Measurements from ENCODE around the gene ZNF611.
A peak's percentile ranks its signal among the peaks of the same experiment; 100 is the strongest.
"Not testable (repeated sequence)": the region's sequence is repeated elsewhere in the genome, so short reads cannot be mapped to it uniquely, and the experiment has no call there.

The ZNF611 gene

DNA sequence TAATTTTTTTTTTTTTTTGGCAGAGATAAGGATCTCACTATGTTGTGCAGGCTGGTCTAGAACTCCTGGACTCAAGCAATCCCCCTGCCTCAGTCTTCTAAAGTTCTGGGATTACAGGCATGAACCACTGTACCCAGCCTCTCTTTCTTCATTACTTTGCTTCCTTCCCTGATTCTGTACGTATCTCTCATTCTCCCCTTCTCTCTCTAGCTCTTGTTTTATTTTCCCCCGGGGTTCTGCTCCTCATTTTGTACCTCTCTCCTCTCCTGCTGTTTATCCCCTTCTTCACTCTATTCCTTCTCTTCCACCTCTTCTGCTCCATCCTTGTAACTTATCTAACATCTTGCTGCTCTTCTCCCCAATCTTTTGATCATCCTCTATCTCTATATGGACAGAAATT is 46.5 kb downstream of the ZNF611 start:
- Histone ChIP-seq H3K9ac (ENCODE audit: low read depth, low read length) (peak overlapping the region; percentile 30; the same call in 1 of the 2 replicates), H3K4me3 (ENCODE audit: low read depth in 1 of 2, low read length in 2 of 2) (peak overlapping the region in 1 of 2 experiments; percentile 31; a peak in 2 of 4 replicates), H3K4me1 (ENCODE audit: insufficient read depth, low read length) (peaks cover 43% of the 10 kb centered on the region), H3K79me2 (ENCODE audit: insufficient read depth, low read length) (peaks cover 66% of the 10 kb centered on the region), H3K27me3 (ENCODE audit: insufficient read depth, low read length, poor library complexity) (no peaks in the 10 kb centered on the region), H3K4me2 (ENCODE audit: insufficient read depth, low read length) (peak overlapping the region; percentile 74), H2AFZ (ENCODE audit: low read depth, low read length) (no peak overlapping the region), H3K36me3 (ENCODE audit: insufficient read depth, low read length) (peaks cover 25% of the 10 kb centered on the region), H4K20me1 (ENCODE audit: insufficient read depth, low read length) (peaks cover 21% of the 10 kb centered on the region), H3K27ac (ENCODE audit: low read length) (no peak overlapping the region), H3K9me3 (ENCODE audit: insufficient read depth, low read length, severe bottlenecking) (no peaks in the 10 kb centered on the region)
- ATAC-seq (ENCODE audit: insufficient read depth, low read depth): no peak
- DNase-seq: no peak
- TF ChIP-seq, protein P1, sequence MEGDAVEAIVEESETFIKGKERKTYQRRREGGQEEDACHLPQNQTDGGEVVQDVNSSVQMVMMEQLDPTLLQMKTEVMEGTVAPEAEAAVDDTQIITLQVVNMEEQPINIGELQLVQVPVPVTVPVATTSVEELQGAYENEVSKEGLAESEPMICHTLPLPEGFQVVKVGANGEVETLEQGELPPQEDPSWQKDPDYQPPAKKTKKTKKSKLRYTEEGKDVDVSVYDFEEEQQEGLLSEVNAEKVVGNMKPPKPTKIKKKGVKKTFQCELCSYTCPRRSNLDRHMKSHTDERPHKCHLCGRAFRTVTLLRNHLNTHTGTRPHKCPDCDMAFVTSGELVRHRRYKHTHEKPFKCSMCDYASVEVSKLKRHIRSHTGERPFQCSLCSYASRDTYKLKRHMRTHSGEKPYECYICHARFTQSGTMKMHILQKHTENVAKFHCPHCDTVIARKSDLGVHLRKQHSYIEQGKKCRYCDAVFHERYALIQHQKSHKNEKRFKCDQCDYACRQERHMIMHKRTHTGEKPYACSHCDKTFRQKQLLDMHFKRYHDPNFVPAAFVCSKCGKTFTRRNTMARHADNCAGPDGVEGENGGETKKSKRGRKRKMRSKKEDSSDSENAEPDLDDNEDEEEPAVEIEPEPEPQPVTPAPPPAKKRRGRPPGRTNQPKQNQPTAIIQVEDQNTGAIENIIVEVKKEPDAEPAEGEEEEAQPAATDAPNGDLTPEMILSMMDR (IDR thresholded peaks at IDR 0.05; ENCODE audit: borderline replicate concordance, extremely low read depth, low read length, poor library complexity, severe bottlenecking): no peak
- no peak for TF ChIP-seq EZH2 (IDR thresholded peaks at IDR 0.05; ENCODE audit: borderline replicate concordance, low read depth, low read length, severe bottlenecking)

DNA sequence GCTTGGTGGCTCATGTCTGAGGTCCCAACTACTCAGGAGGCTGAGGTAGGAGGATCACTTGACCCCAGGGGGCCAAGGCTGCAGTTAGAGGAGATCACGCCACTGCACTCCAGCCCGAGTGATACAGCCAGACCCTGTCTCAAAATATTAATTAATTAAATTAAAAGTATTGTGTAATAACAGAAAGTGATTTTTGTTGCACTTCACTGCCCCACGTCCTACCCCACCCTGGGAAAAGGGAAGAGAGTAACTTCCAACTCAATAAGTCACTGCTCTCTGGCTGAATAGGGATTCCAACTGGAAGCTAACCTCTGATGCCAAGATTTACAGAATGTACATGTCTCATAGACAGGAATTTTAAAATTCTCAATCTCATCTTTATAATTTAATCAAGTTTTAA is 47.2 kb downstream of the ZNF611 start:
- no peak for ATAC-seq (ENCODE audit: insufficient read depth, low read depth)
- Histone ChIP-seq H3K79me2 (ENCODE audit: insufficient read depth, low read length) (peaks cover 72% of the 10 kb centered on the region), H3K4me3 (ENCODE audit: low read depth in 1 of 2, low read length in 2 of 2) (no peak overlapping the region; a peak in 1 of 4 replicates), H3K9ac (ENCODE audit: low read depth, low read length) (no peak overlapping the region), H3K4me2 (ENCODE audit: insufficient read depth, low read length) (peak overlapping the region; percentile 74; the same call in 1 of the 2 replicates), H3K27ac (ENCODE audit: low read length) (no peak overlapping the region), H3K36me3 (ENCODE audit: insufficient read depth, low read length) (peaks cover 30% of the 10 kb centered on the region), H3K27me3 (ENCODE audit: insufficient read depth, low read length, poor library complexity) (no peaks in the 10 kb centered on the region), H3K4me1 (ENCODE audit: insufficient read depth, low read length) (peaks cover 43% of the 10 kb centered on the region), H3K9me3 (ENCODE audit: insufficient read depth, low read length, severe bottlenecking) (no peaks in the 10 kb centered on the region), H2AFZ (ENCODE audit: low read depth, low read length) (no peak overlapping the region), H4K20me1 (ENCODE audit: insufficient read depth, low read length) (peaks cover 25% of the 10 kb centered on the region)
- DNase-seq: no peak
- TF ChIP-seq, protein P1 (IDR thresholded peaks at IDR 0.05; ENCODE audit: borderline replicate concordance, extremely low read depth, low read length, poor library complexity, severe bottlenecking): no peak
- no peak for TF ChIP-seq EZH2 (IDR thresholded peaks at IDR 0.05; ENCODE audit: borderline replicate concordance, low read depth, low read length, severe bottlenecking)

DNA sequence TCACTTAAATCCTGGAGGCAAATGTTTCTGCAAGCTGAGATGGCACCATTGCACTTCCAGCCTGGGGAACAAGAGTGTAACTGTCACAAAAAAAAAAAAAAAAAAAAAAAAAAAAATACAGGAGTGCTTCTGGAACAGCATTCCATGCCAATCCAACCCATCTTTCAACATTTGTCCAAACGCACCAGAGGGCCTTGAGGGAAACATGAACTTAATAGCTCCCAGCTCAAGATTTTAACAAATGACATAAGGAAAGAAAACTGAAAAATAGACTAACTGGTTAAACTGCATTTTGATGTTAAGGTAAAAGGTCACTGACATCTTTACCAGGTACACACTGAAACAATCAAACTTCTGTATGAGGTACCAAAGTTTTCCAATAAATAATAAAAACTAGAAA is 49.0 kb downstream of the ZNF611 start:
- Histone ChIP-seq H3K27ac (ENCODE audit: low read length) (no peak overlapping the region), H3K36me3 (ENCODE audit: insufficient read depth, low read length) (peaks cover 37% of the 10 kb centered on the region), H3K4me1 (ENCODE audit: insufficient read depth, low read length) (peaks cover 33% of the 10 kb centered on the region), H2AFZ (ENCODE audit: low read depth, low read length) (no peak overlapping the region), H3K9me3 (ENCODE audit: insufficient read depth, low read length, severe bottlenecking) (no peaks in the 10 kb centered on the region), H4K20me1 (ENCODE audit: insufficient read depth, low read length) (peaks cover 34% of the 10 kb centered on the region), H3K4me2 (ENCODE audit: insufficient read depth, low read length) (no peak overlapping the region), H3K79me2 (ENCODE audit: insufficient read depth, low read length) (peaks cover 91% of the 10 kb centered on the region), H3K4me3 (ENCODE audit: low read depth in 1 of 2, low read length in 2 of 2) (no peak overlapping the region), H3K27me3 (ENCODE audit: insufficient read depth, low read length, poor library complexity) (no peaks in the 10 kb centered on the region), H3K9ac (ENCODE audit: low read depth, low read length) (no peak overlapping the region)
- ATAC-seq (ENCODE audit: insufficient read depth, low read depth) (no peak), DNase-seq (no peak)
- no peak for TF ChIP-seq EZH2 (IDR thresholded peaks at IDR 0.05; ENCODE audit: borderline replicate concordance, low read depth, low read length, severe bottlenecking)

DNA sequence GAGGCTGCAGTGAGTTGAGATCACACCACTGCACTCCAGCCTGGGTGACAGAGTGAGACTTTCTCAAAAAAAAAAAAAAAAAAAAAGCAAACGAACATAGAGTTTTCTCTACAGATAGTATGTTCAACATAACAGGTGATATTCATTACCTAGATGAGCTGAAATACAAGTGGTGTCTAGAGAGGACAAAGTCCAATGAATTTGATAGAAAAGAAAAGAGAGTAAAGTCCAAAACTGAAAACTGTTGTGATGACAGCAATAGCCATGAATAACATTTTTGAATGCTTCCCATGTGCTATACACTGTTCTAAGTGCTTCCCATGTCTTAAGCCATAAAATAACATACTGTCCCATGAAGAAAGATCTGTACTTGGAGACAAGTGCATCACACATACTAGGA is 53.6 kb downstream of the ZNF611 start:
- H3K4me3 ChIP-seq (ENCODE audit: low read depth in 1 of 2, low read length in 2 of 2); H3K27me3 ChIP-seq (ENCODE audit: insufficient read depth, low read length, poor library complexity); H2AFZ ChIP-seq (ENCODE audit: low read depth, low read length); H3K9ac ChIP-seq (ENCODE audit: low read depth, low read length); ATAC-seq (ENCODE audit: insufficient read depth, low read depth); H3K9me3 ChIP-seq (ENCODE audit: insufficient read depth, low read length, severe bottlenecking); H3K4me1 ChIP-seq (ENCODE audit: insufficient read depth, low read length); H3K4me2 ChIP-seq (ENCODE audit: insufficient read depth, low read length); H3K27ac ChIP-seq (ENCODE audit: low read length); DNase-seq: not testable (repeated sequence)
- peaks cover 53% of the 10 kb centered on the region for H3K36me3 ChIP-seq (ENCODE audit: insufficient read depth, low read length)
- peaks cover 34% of the 10 kb centered on the region for H4K20me1 ChIP-seq (ENCODE audit: insufficient read depth, low read length)
- H3K79me2 ChIP-seq (ENCODE audit: insufficient read depth, low read length): peaks cover 90% of the 10 kb centered on the region
